ENCODE measurements around the gene ARFGEF2.
"Not testable (repeated sequence)": the region's sequence is repeated elsewhere in the genome, so short reads cannot be mapped to it uniquely, and the experiment has no call there.

Gene ARFGEF2

GRCh38 chr20:48886811-48887210 is 34.7 kb upstream of the ARFGEF2 start:
- Histone ChIP-seq H3K4me1 (ENCODE audit: insufficient read depth, low read length) (no peaks in the 10 kb centered on the region), H3K27ac (ENCODE audit: low read depth, low read length) (no peak overlapping the region), H3K9me3 (ENCODE audit: insufficient read depth, low read depth, low read length) (no peaks in the 10 kb centered on the region), H3K4me3 (ENCODE audit: low read length) (no peak overlapping the region), H3K36me3 (ENCODE audit: insufficient read depth, low read length) (no peaks in the 10 kb centered on the region), H3K9ac (ENCODE audit: low read depth, low read length) (no peak overlapping the region), H3K27me3 (ENCODE audit: insufficient read depth, low read length) (no peaks in the 10 kb centered on the region)
- WGBS: 86% methylated on average over 2 of the region's 2 CpGs

GRCh38 chr20:48888517-48888916 is 33.0 kb upstream of the ARFGEF2 start:
- H3K27ac ChIP-seq (ENCODE audit: low read depth, low read length); H3K4me1 ChIP-seq (ENCODE audit: insufficient read depth, low read length); H3K9ac ChIP-seq (ENCODE audit: low read depth, low read length); H3K4me3 ChIP-seq (ENCODE audit: low read length); H3K27me3 ChIP-seq (ENCODE audit: insufficient read depth, low read length); H3K9me3 ChIP-seq (ENCODE audit: insufficient read depth, low read depth, low read length); H3K36me3 ChIP-seq (ENCODE audit: insufficient read depth, low read length): not testable (repeated sequence)
- WGBS: 87% methylated on average over 2 of the region's 6 CpGs

GRCh38 chr20:48889140-48889790 is 32.2 kb upstream of the ARFGEF2 start:
- Histone ChIP-seq H3K9me3 (ENCODE audit: insufficient read depth, low read depth, low read length) (no peaks in the 10 kb centered on the region), H3K27me3 (ENCODE audit: insufficient read depth, low read length) (no peaks in the 10 kb centered on the region), H3K4me1 (ENCODE audit: insufficient read depth, low read length) (no peaks in the 10 kb centered on the region), H3K4me3 (ENCODE audit: low read length) (no peak overlapping the region), H3K36me3 (ENCODE audit: insufficient read depth, low read length) (no peaks in the 10 kb centered on the region), H3K27ac (ENCODE audit: low read depth, low read length) (no peak overlapping the region), H3K9ac (ENCODE audit: low read depth, low read length) (no peak overlapping the region)
- WGBS: 85% methylated on average over 3 of the region's 3 CpGs

DNA sequence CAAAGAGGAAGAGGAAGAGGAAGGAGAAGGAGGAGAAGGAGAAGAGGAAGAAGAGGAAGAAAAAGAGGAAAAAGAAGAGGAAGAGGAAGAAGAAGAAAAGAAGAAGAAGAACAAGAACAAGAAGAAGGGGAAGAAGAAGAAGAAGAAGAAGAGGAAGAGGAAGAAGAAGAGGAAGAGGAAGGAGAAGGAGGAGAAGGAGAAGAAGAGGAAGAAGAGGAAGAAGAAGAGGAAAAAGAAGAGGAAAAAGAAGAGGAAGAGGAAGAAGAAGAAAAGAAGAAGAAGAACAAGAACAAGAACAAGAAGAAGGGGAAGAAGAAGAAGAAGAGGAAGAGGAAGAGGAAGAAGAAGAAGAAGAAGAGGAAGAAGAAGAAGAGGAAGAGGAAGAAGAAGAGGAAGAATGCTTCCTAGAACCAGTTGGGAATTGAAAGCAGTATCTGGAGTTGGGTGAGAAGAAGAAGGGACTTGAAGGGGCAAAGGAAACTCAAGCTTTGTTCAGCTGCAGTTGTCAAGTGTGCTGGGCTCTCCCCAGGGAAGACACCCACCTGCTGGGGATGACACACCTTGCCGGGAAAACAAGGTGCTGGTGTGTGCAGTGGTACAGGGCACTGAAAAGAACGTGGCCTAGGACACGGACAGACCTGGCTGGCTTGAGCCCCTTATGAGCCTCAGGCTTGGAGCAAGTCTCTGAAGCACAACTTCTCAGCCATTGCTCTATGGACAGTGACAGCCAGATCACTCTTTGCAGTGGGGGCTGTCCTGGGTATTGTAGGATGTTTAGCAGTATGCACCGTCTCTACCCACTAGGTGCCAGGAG is 30.1 kb upstream of the ARFGEF2 start:
- H3K27ac ChIP-seq (ENCODE audit: low read depth, low read length): no peak overlapping the region
- no peak overlapping the region for H3K9ac ChIP-seq (ENCODE audit: low read depth, low read length)
- no peaks in the 10 kb centered on the region for H3K9me3 ChIP-seq (ENCODE audit: insufficient read depth, low read depth, low read length)
- H3K4me1 ChIP-seq (ENCODE audit: insufficient read depth, low read length): no peaks in the 10 kb centered on the region
- WGBS: 77% methylated on average over 4 of the region's 4 CpGs
- H3K4me3 ChIP-seq (ENCODE audit: low read length): no peak overlapping the region
- H3K36me3 ChIP-seq (ENCODE audit: insufficient read depth, low read length): no peaks in the 10 kb centered on the region
- no peaks in the 10 kb centered on the region for H3K27me3 ChIP-seq (ENCODE audit: insufficient read depth, low read length)

DNA sequence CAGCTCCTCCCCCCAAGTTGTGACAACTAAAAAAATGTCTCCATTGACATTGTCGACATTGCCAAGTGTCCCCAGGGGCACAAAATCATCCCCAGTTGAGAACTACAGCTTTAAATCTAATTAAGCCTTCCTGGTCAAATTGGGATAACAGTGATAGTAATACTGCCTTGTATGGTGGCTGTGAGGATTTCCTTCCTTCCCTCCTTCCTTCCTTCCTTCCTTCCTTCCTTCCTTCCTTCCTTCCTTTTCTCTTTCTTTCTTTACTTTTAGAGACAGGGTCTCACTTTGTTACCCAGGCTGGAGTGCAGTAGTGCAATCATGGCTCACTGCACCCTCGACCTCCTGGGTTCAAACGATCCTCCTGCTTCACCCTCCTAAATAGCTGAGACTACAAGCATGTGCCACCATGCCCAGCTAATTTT is 29.5 kb upstream of the ARFGEF2 start:
- H3K9me3 ChIP-seq (ENCODE audit: insufficient read depth, low read depth, low read length): no peaks in the 10 kb centered on the region
- H3K36me3 ChIP-seq (ENCODE audit: insufficient read depth, low read length): no peaks in the 10 kb centered on the region
- no peak overlapping the region for H3K27ac ChIP-seq (ENCODE audit: low read depth, low read length)
- no peaks in the 10 kb centered on the region for H3K4me1 ChIP-seq (ENCODE audit: insufficient read depth, low read length)
- no peak overlapping the region for H3K9ac ChIP-seq (ENCODE audit: low read depth, low read length)
- 66% methylated on average over 3 of the region's 3 CpGs for WGBS
- H3K27me3 ChIP-seq (ENCODE audit: insufficient read depth, low read length): no peaks in the 10 kb centered on the region
- no peak overlapping the region for H3K4me3 ChIP-seq (ENCODE audit: low read length)

GRCh38 chr20:48892891-48893290 is 28.6 kb upstream of the ARFGEF2 start:
- Histone ChIP-seq H3K4me1 (ENCODE audit: insufficient read depth, low read length) (no peaks in the 10 kb centered on the region), H3K9me3 (ENCODE audit: insufficient read depth, low read depth, low read length) (no peaks in the 10 kb centered on the region), H3K27me3 (ENCODE audit: insufficient read depth, low read length) (no peaks in the 10 kb centered on the region), H3K27ac (ENCODE audit: low read depth, low read length) (no peak overlapping the region), H3K36me3 (ENCODE audit: insufficient read depth, low read length) (no peaks in the 10 kb centered on the region), H3K9ac (ENCODE audit: low read depth, low read length) (no peak overlapping the region), H3K4me3 (ENCODE audit: low read length) (no peak overlapping the region)
- 77% methylated on average over 2 of the region's 2 CpGs for WGBS

DNA sequence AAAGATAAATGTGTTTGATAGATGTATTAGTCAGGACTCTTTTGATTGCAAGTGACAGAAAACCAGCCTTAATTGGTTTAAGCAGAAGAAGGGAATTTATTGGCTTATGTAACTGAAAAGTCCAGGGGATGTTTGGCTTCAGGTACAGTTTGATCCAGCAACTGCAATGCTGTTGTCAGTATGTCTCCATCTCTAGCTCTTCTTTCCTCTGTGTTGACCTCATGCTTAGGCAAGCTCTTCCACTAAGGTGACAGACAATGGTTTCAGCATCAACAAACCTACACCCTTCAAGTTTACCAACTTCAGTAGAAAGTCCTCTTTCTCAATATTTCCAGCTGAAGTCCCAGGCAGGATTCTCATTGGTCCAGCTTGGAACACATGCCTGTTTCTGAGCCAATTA is 28.1 kb upstream of the ARFGEF2 start:
- Histone ChIP-seq H3K4me1 (ENCODE audit: insufficient read depth, low read length) (no peaks in the 10 kb centered on the region), H3K4me3 (ENCODE audit: low read length) (no peak overlapping the region), H3K36me3 (ENCODE audit: insufficient read depth, low read length) (no peaks in the 10 kb centered on the region), H3K27me3 (ENCODE audit: insufficient read depth, low read length) (no peaks in the 10 kb centered on the region), H3K9me3 (ENCODE audit: insufficient read depth, low read depth, low read length) (no peaks in the 10 kb centered on the region), H3K9ac (ENCODE audit: low read depth, low read length) (no peak overlapping the region), H3K27ac (ENCODE audit: low read depth, low read length) (no peak overlapping the region)

DNA sequence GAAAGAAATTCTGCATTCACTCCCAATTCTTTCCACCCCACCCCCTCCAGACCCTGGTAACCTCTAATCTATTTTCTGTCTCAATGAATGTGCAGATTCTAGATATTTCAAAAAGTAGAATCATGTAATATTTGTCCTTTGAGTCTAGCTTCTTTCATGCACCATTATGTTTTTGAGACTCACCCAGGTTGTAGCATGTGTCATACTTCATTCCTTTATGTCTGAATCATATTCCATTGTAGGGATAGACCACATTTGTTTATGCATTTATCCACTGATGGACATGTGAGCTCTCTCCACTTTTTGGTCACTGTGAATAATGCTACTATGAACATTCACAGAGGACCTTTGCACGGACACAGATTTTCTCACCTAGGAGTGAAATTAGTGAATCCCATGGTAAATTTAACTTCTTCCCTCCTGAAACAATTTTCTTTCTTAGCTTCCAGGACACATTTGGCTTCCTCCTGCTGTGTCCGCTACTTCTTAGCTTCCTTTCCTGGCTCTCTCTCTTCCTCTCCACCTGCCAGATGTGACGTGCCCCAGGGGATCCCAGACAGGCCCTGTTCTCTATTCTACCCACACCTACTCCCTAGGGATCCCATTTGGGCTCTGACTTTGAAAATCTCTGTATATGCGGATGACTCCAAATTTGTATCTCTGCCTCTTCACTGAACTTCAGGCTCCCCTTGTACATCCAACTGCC is 24.1 kb upstream of the ARFGEF2 start:
- H3K4me3 ChIP-seq (ENCODE audit: low read length): no peak overlapping the region
- no peaks in the 10 kb centered on the region for H3K27me3 ChIP-seq (ENCODE audit: insufficient read depth, low read length)
- no peak overlapping the region for H3K27ac ChIP-seq (ENCODE audit: low read depth, low read length)
- H3K9me3 ChIP-seq (ENCODE audit: insufficient read depth, low read depth, low read length): no peaks in the 10 kb centered on the region
- H3K36me3 ChIP-seq (ENCODE audit: insufficient read depth, low read length): no peaks in the 10 kb centered on the region
- no peaks in the 10 kb centered on the region for H3K4me1 ChIP-seq (ENCODE audit: insufficient read depth, low read length)
- WGBS: 79% methylated on average over 4 of the region's 4 CpGs
- no peak overlapping the region for H3K9ac ChIP-seq (ENCODE audit: low read depth, low read length)

- Histone ChIP-seq H3K36me3 (ENCODE audit: insufficient read depth, low read length) (no peaks in the 10 kb centered on the region), H3K9ac (ENCODE audit: low read depth, low read length) (no peak overlapping the region), H3K4me1 (ENCODE audit: insufficient read depth, low read length) (no peaks in the 10 kb centered on the region), H3K27me3 (ENCODE audit: insufficient read depth, low read length) (no peaks in the 10 kb centered on the region), H3K9me3 (ENCODE audit: insufficient read depth, low read depth, low read length) (no peaks in the 10 kb centered on the region), H3K4me3 (ENCODE audit: low read length) (no peak overlapping the region), H3K27ac (ENCODE audit: low read depth, low read length) (no peak overlapping the region)
- WGBS: 93% methylated on average over 10 of the region's 10 CpGs
These were observed 23.3 kb upstream of the ARFGEF2 start for GRCh38 chr20:48898210-48898609.

DNA sequence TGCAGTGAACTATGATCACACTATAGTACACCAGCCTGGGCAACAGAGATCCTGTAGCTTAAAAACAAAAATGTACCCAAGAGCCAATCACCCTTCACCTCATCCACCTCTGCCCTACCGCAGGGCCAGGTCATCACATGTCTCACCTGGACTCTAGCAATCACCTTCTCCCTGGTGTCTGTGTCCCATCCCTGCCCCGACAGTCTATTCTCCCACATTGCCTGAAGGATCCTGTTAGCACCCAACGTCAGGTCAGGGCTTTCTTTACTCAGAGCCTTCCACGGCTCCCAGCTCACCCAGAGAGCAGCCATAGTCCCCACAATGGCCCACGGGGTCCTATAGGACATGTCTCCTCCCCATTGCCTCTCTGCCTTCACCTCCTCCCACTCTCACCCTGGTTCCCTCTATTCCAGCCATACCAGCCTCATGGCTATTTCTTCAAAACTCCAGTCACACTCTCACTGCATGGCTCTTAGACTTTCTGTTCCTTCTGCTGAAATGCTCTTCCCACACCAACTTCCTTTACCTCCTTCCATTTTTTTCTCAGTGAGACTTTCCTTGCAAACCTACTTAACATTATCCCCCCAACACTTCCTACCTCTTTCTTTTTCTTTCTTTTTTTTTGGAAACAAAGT is 22.5 kb upstream of the ARFGEF2 start:
- H3K4me1 ChIP-seq (ENCODE audit: insufficient read depth, low read length): no peaks in the 10 kb centered on the region
- H3K4me3 ChIP-seq (ENCODE audit: low read length): no peak overlapping the region
- H3K27me3 ChIP-seq (ENCODE audit: insufficient read depth, low read length): no peaks in the 10 kb centered on the region
- WGBS: 86% methylated on average over 5 of the region's 5 CpGs
- no peaks in the 10 kb centered on the region for H3K9me3 ChIP-seq (ENCODE audit: insufficient read depth, low read depth, low read length)
- no peaks in the 10 kb centered on the region for H3K36me3 ChIP-seq (ENCODE audit: insufficient read depth, low read length)
- no peak overlapping the region for H3K27ac ChIP-seq (ENCODE audit: low read depth, low read length)
- H3K9ac ChIP-seq (ENCODE audit: low read depth, low read length): no peak overlapping the region

GRCh38 chr20:48899881-48900280 is 21.6 kb upstream of the ARFGEF2 start:
- Histone ChIP-seq H3K9me3 (ENCODE audit: insufficient read depth, low read depth, low read length) (no peaks in the 10 kb centered on the region), H3K4me3 (ENCODE audit: low read length) (no peak overlapping the region), H3K4me1 (ENCODE audit: insufficient read depth, low read length) (peaks cover 4% of the 10 kb centered on the region), H3K27ac (ENCODE audit: low read depth, low read length) (no peak overlapping the region), H3K36me3 (ENCODE audit: insufficient read depth, low read length) (no peaks in the 10 kb centered on the region), H3K27me3 (ENCODE audit: insufficient read depth, low read length) (no peaks in the 10 kb centered on the region), H3K9ac (ENCODE audit: low read depth, low read length) (no peak overlapping the region)
